GM12891 (cell line): Measurements from ENCODE around the gene STK10.

Source experiments
- PAX5 ChIP-seq: IDR thresholded peaks from 2 replicates; pipeline ENCODE4 v1.6.1; 2011; ENCODE audit warnings: low read length, moderate library complexity, mild to moderate bottlenecking; ENCODE audit not compliant: insufficient read depth, severe bottlenecking
- POLR2A ChIP-seq: IDR thresholded peaks from 2 replicates; pipeline ENCODE4 v1.6.1; 2011; ENCODE audit warnings: low read depth, low read length, control low read depth
- POLR2AphosphoS5 ChIP-seq: IDR thresholded peaks from 2 replicates; pipeline ENCODE4 v1.6.1; 2011; ENCODE audit warnings: low read depth, low read length, control low read depth
- POU2F2 ChIP-seq: IDR thresholded peaks from 2 replicates; pipeline ENCODE4 v1.6.1; 2011; ENCODE audit warnings: low read depth, mild to moderate bottlenecking, control low read depth, low read length, moderate library complexity
- SPI1 ChIP-seq: IDR thresholded peaks from 2 replicates; pipeline ENCODE4 v1.6.1; 2011; ENCODE audit warnings: low read depth, low read length, control low read depth
- TAF1 ChIP-seq: IDR thresholded peaks from 2 replicates; pipeline ENCODE4 v1.6.1; 2011; ENCODE audit warnings: low read depth, low read length, control low read depth

GRCh38 chr5:172110921-172111851, 76.8 kb downstream of the STK10 start:
- TF ChIP-seq POLR2AphosphoS5 (peak; percentile 63; the same call in 1 of the 2 replicates), POLR2A (peak; percentile 69), TAF1 (no peak), PAX5 (no peak), SPI1 (peak; percentile 85), POU2F2 (peak; percentile 87)
